PC-9 (cell line): ENCODE results near the gene SLC1A3.

ENCODE experiments used
- CTCF ChIP-seq: fragments of 200-600 bp; sonication (generic); conservative IDR thresholded peaks from 2 replicates; pipeline ENCODE4 v1.6.1; 2017; ENCODE audit warnings: mixed run types, antibody characterized with exemption, mild to moderate bottlenecking, moderate library complexity
- EZH2 ChIP-seq: fragments of 200-600 bp; sonication (generic); IDR thresholded peaks from 2 replicates; pipeline ENCODE4 v1.8.0; 2017; ENCODE audit warnings: antibody characterized with exemption, low read depth

GRCh38 chr5:36683821-36684434 is 77.5 kb downstream of the SLC1A3 start:
- no peak for TF ChIP-seq CTCF
- TF ChIP-seq EZH2 = no peak
